GM21825 (cell line): Measurements from ENCODE around the gene OGA.

Experiments used
- ATAC-seq: cut with Tn5 transposase; IDR thresholded peaks from one replicate; pipeline ENCODE4 v1.9.1; 2021; ENCODE audit warnings: mild to moderate bottlenecking, moderate library complexity; ENCODE audit not compliant: unreplicated experiment

Gene OGA

GRCh38 chr10:101837748-101838147 lies 19.5 kb upstream of the OGA start:
- no peak for ATAC-seq

- ATAC-seq = no peak
These were observed 17.1 kb upstream of the OGA start for GRCh38 chr10:101835362-101835761.

- no peak for ATAC-seq
These were observed 16.1 kb upstream of the OGA start for GRCh38 chr10:101834341-101834740.

- ATAC-seq = no peak
These were observed 15.2 kb upstream of the OGA start for GRCh38 chr10:101833466-101833865.

GRCh38 chr10:101832325-101832771 lies 14.1 kb upstream of the OGA start:
- no peak for ATAC-seq

- ATAC-seq = no peak
These were observed 13.0 kb upstream of the OGA start for GRCh38 chr10:101831169-101831811.

GRCh38 chr10:101830322-101831168 lies 12.3 kb upstream of the OGA start:
- ATAC-seq = peak; percentile 53

- peak; percentile 24 for ATAC-seq
These were observed 11.5 kb upstream of the OGA start for GRCh38 chr10:101829561-101830315.

GRCh38 chr10:101828766-101829551 lies 10.7 kb upstream of the OGA start:
- no peak for ATAC-seq

GRCh38 chr10:101827919-101828600 lies 9.8 kb upstream of the OGA start:
- no peak for ATAC-seq

- no peak for ATAC-seq
These were observed 8.7 kb upstream of the OGA start for GRCh38 chr10:101826852-101827434.

GRCh38 chr10:101824736-101825135 lies 6.5 kb upstream of the OGA start:
- no peak for ATAC-seq

- peak; percentile 17 for ATAC-seq
These were observed 809 bp upstream of the OGA start for GRCh38 chr10:101818872-101819633.

- no peak for ATAC-seq
These were observed 716 bp downstream of the OGA start for GRCh38 chr10:101817337-101818118.

- ATAC-seq = no peak
These were observed 1.3 kb downstream of the OGA start for GRCh38 chr10:101816913-101817336.

GRCh38 chr10:101816376-101816775 lies 1.9 kb downstream of the OGA start:
- ATAC-seq = no peak

GRCh38 chr10:101814466-101815071 lies 3.7 kb downstream of the OGA start:
- ATAC-seq = no peak

GRCh38 chr10:101812606-101813005 lies 5.6 kb downstream of the OGA start:
- ATAC-seq = no peak
